Panc1 (cell line): ENCODE measurements around the gene TBX4. TPM values are rescaled to one million over a fixed set of nuclear protein-coding genes. Genes with fewer than 3 reads are reported as not detected.

Experiments used
- ATAC-seq: fragments of 200-7000 bp; cut with Tn5 transposase; 2 replicates; pipeline ENCODE4 v1.9.1; 2020; ENCODE audit warnings: mild to moderate bottlenecking, moderate library complexity
- BruUV-seq: library from RNA; stranded (reverse); fragments of 400-500 nt; replicated peaks from 2 replicates; lab custom pipeline; 2021; lab: Mats Ljungman, UMichigan
- CTCF ChIA-PET: fragments of 300-600 bp; sonication (Branson Sonifier 250); formaldehyde crosslinking; loops from one replicate; lab custom pipeline; 2022; ENCODE audit warnings: antibody characterized with exemption; lab: Charles Lee
- POLR2A ChIA-PET: fragments of 300-600 bp; sonication (Branson Sonifier 250); formaldehyde crosslinking; loops from one replicate; lab custom pipeline; 2022; ENCODE audit warnings: antibody characterized with exemption; lab: Charles Lee
- DNase-seq: peaks from one replicate; pipeline ENCODE4 v3.0.0-alpha.2; 2010; ENCODE audit warnings: low read depth, low spot score
- H3K27ac ChIP-seq: 2 replicates; pipeline ENCODE4 v1.5.1; 2011; ENCODE audit warnings: mild to moderate bottlenecking, low read length, inconsistent platforms
- H3K27me3 ChIP-seq: fragments of 200-500 bp; sonication (Bioruptor generic); 2 replicates; pipeline ENCODE4 v1.6.0; 2014; ENCODE audit warnings: low read length, inconsistent platforms; ENCODE audit not compliant: control insufficient read depth, insufficient read depth
- H3K36me3 ChIP-seq: fragments of 200-500 bp; sonication (Bioruptor generic); 2 replicates; pipeline ENCODE4 v1.5.1; 2014; ENCODE audit warnings: inconsistent platforms, mild to moderate bottlenecking, low read length, moderate library complexity; ENCODE audit not compliant: control insufficient read depth, insufficient read depth
- H3K4me1 ChIP-seq: 2 replicates; pipeline ENCODE4 v1.5.1; 2011; ENCODE audit warnings: inconsistent platforms, mild to moderate bottlenecking, low read length, moderate library complexity; ENCODE audit not compliant: control insufficient read depth, insufficient read depth
- H3K4me3 ChIP-seq, 2 experiments: 2 replicates each; pipeline ENCODE4 v1.5.1; 2011 to 2012; ENCODE audit warnings: low read depth in 2 of 2, low read length in 2 of 2, mild to moderate bottlenecking in 2 of 2, inconsistent platforms in 1 of 2, moderate library complexity in 1 of 2
- H3K9me3 ChIP-seq: fragments of 200-500 bp; sonication (Bioruptor generic); 2 replicates; pipeline ENCODE4 v1.5.1; 2014; ENCODE audit warnings: low read depth, mild to moderate bottlenecking, inconsistent platforms, low read length, moderate library complexity; ENCODE audit not compliant: control insufficient read depth, insufficient read depth
- CTCF ChIP-seq: fragments of 450-650 bp; IDR thresholded peaks from 2 replicates; pipeline ENCODE4 v1.5.1; 2017; ENCODE audit warnings: mild to moderate bottlenecking
- POLR2AphosphoS5 ChIP-seq: IDR thresholded peaks from 2 replicates; pipeline ENCODE4 v1.6.1; 2012; ENCODE audit warnings: mild to moderate bottlenecking, low read depth, low read length, moderate library complexity
- REST ChIP-seq, 2 experiments: IDR thresholded peaks; 2 replicates each; pipeline ENCODE4 v1.6.1; 2011 to 2012; ENCODE audit warnings: low read depth in 2 of 2, control low read depth in 1 of 2, low read length in 1 of 2, mild to moderate bottlenecking in 1 of 2, moderate library complexity in 1 of 2; ENCODE audit not compliant: insufficient read depth in 1 of 2
- SIN3A ChIP-seq: IDR thresholded peaks from 2 replicates; pipeline ENCODE4 v1.6.1; 2012; ENCODE audit warnings: low read depth, mild to moderate bottlenecking, low read length, moderate library complexity, borderline replicate concordance; ENCODE audit not compliant: insufficient read depth
- TCF7L2 ChIP-seq: IDR thresholded peaks from 2 replicates; pipeline ENCODE4 v1.6.1; 2011; ENCODE audit warnings: mild to moderate bottlenecking, low read depth, low read length, inconsistent platforms
- in situ Hi-C: cut with HindIII; loops from 2 replicates; pipeline ENCODE4 v1.10.0; 2016; ENCODE audit warnings: low sequenced_read_pairs, low pct_unique_long_range_greater_than_20kb
- intact Hi-C: fragments of 100-400 bp; cut with micrococcal nuclease; formaldehyde crosslinking; loops from one replicate; pipeline ENCODE4 v1.10.0; 2022; ENCODE audit not compliant: unreplicated experiment
- total RNA-seq: library from RNA; stranded (reverse); gene quantifications from one replicate; pipeline ENCODE4 v1.2.1, GENCODE V29; 2021; ENCODE audit not compliant: unreplicated experiment

TBX4 gene
- total RNA-seq, 1 experiment from 2014 or later = not detected

GRCh38 chr17:61408151-61409041 is 43.8 kb upstream of the TBX4 start:
- intact Hi-C loops = loop anchor here (5.0 kb wide), 1 partner anchor 436 kb away; no protein-coding TSS in a partner anchor
- CTCF ChIA-PET = interaction anchor here (0.6 to 1.5 kb wide), 4 partner anchors 9 to 437 kb away, joined by 3 to 5 read pairs (median 3); partner anchors contain the start of gene TBX2
- DNase-seq (no peak), ATAC-seq (no peak)
- Histone ChIP-seq H3K27ac (peak overlapping the region; percentile 63; the same call in 1 of the 2 replicates), H3K27me3 (no peaks in the 10 kb centered on the region), H3K4me1 (peaks cover 18% of the 10 kb centered on the region), H3K36me3 (no peaks in the 10 kb centered on the region), H3K9me3 (no peaks in the 10 kb centered on the region), H3K4me3 (no peak overlapping the region; a peak in 1 of 4 replicates)
- BruUV-seq = no TSS peak
- in situ Hi-C loops = no loop called here
- TF ChIP-seq TCF7L2 (no peak), REST (IDR thresholded peaks at IDR 0.05; ENCODE audit: insufficient read depth in 1 of 2, low read depth in 2 of 2, low read length in 1 of 2) (no peak), CTCF (no peak), POLR2AphosphoS5 (no peak), SIN3A (no peak)
- POLR2A ChIA-PET = no interaction called here

- Histone ChIP-seq H3K9me3 (no peaks in the 10 kb centered on the region), H3K27ac (peak overlapping the region; percentile 63), H3K4me1 (peaks cover 21% of the 10 kb centered on the region), H3K27me3 (no peaks in the 10 kb centered on the region), H3K4me3 (peak overlapping the region; percentile 36 to 43), H3K36me3 (no peaks in the 10 kb centered on the region)
- BruUV-seq = no TSS peak
- no peak for TF ChIP-seq REST (IDR thresholded peaks at IDR 0.05; ENCODE audit: insufficient read depth in 1 of 2, low read depth in 2 of 2, low read length in 1 of 2)
- peak; percentile 83 for TF ChIP-seq CTCF
- peak; percentile 65 for ATAC-seq
- ChIA-PET CTCF (interaction anchor here (0.5 to 0.6 kb wide), 2 partner anchors 92 to 176 kb away, joined by 3 read pairs; no protein-coding TSS in a partner anchor), POLR2A (interaction anchor here (0.6 kb wide), 1 partner anchor 305 kb away, joined by 4 read pairs; no protein-coding TSS in a partner anchor)
- in situ Hi-C loops (no loop called here), intact Hi-C loops (loop anchor here (5.0 kb wide), 1 partner anchor 437 kb away; no protein-coding TSS in a partner anchor)
- DNase-seq = no peak
These were observed 42.7 kb upstream of the TBX4 start for GRCh38 chr17:61409301-61410112.
